Stimulated activated CD8-positive, alpha-beta memory T cell treated with anti-CD3 and anti-CD28 coated beads, Interleukin-12 subunit alpha, Interleukin-12 subunit beta, amount 100 ng/mL, for 1 hour (primary cell): ENCODE data around the gene MATR3.
"Not testable (repeated sequence)": the region's sequence is repeated elsewhere in the genome, so short reads cannot be mapped to it uniquely, and the experiment has no call there.

Experiments used
- DNase-seq: peaks from one replicate; pipeline ENCODE4 v3.0.0-alpha.2; 2020; ENCODE audit warnings: low read depth

The MATR3 gene

GRCh38 chr5:139297439-139298133 lies 4.0 kb downstream of the MATR3 start:
- no peak for DNase-seq

- DNase-seq = no peak
Measured at GRCh38 chr5:139298242-139298641, 4.7 kb downstream of the MATR3 start.

- DNase-seq = no peak
Measured at GRCh38 chr5:139299486-139299885, 5.9 kb downstream of the MATR3 start.

GRCh38 chr5:139301808-139302499 lies 8.4 kb downstream of the MATR3 start:
- DNase-seq = no peak

- no peak for DNase-seq
Measured at GRCh38 chr5:139304391-139305324, 11.1 kb downstream of the MATR3 start.

GRCh38 chr5:139306197-139306596 lies 12.7 kb downstream of the MATR3 start:
- DNase-seq = no peak

- DNase-seq = no peak
Measured at GRCh38 chr5:139306628-139307379, 13.3 kb downstream of the MATR3 start.

GRCh38 chr5:139308797-139309196 lies 15.3 kb downstream of the MATR3 start:
- no peak for DNase-seq

- not testable (repeated sequence) for DNase-seq
Measured at GRCh38 chr5:139310715-139311186, 17.2 kb downstream of the MATR3 start.

- no peak for DNase-seq
Measured at GRCh38 chr5:139312075-139312474, 18.5 kb downstream of the MATR3 start.

- DNase-seq = no peak
Measured at GRCh38 chr5:139314276-139314675, 20.7 kb downstream of the MATR3 start.

GRCh38 chr5:139315056-139315615 lies 21.6 kb downstream of the MATR3 start:
- DNase-seq = no peak

- no peak for DNase-seq
Measured at GRCh38 chr5:139335811-139336210, 42.3 kb downstream of the MATR3 start.

- DNase-seq = no peak
Measured at GRCh38 chr5:139340051-139340450, 46.5 kb downstream of the MATR3 start.

GRCh38 chr5:139341187-139341688 lies 47.7 kb downstream of the MATR3 start:
- no peak for DNase-seq

GRCh38 chr5:139341689-139342422 lies 48.3 kb downstream of the MATR3 start, which contains the start of gene PAIP2:
Gene PAIP2, plus strand, starts transcription at chr5:139341854. Its CDS starts 21,931 bp downstream, at chr5:139363785.
- peak; percentile 95 for DNase-seq

GRCh38 chr5:139342423-139342723 lies 48.8 kb downstream of the MATR3 start:
- DNase-seq = peak; percentile 68

- DNase-seq = no peak
Measured at GRCh38 chr5:139343476-139343875, 49.9 kb downstream of the MATR3 start.

- DNase-seq = no peak
Measured at GRCh38 chr5:139344177-139344576, 50.6 kb downstream of the MATR3 start.

- DNase-seq = not testable (repeated sequence)
Measured at GRCh38 chr5:139345442-139345841, 51.9 kb downstream of the MATR3 start.
